ENCODE data around the gene CDH9.

GRCh38 chr5:27034565-27034964 lies 3.8 kb downstream of the CDH9 start:
- TF ChIP-seq CTCF (IDR thresholded peaks at IDR 0.05) (no peak), EP300 (IDR thresholded peaks at IDR 0.05) (no peak), POLR2AphosphoS5 (IDR thresholded peaks at IDR 0.05) (no peak), POLR2A (IDR thresholded peaks at IDR 0.05; ENCODE audit: low read depth) (no peak)
